HG03442 (cell line): Measurements from ENCODE around the gene DBT.
"Not testable (repeated sequence)": the region's sequence is repeated elsewhere in the genome, so short reads cannot be mapped to it uniquely, and the experiment has no call there.

Experiments
- ATAC-seq: cut with Tn5 transposase; IDR thresholded peaks from one replicate; pipeline ENCODE4 v1.9.1; 2021; ENCODE audit warnings: mild to moderate bottlenecking, moderate library complexity; ENCODE audit not compliant: unreplicated experiment

Gene DBT

GRCh38 chr1:100202703-100203102, 46.9 kb downstream of the DBT start:
- ATAC-seq, result not testable (repeated sequence)

GRCh38 chr1:100200060-100200459, 49.6 kb downstream of the DBT start:
- ATAC-seq, result not testable (repeated sequence)

GRCh38 chr1:100198596-100198995, 51.0 kb downstream of the DBT start:
- ATAC-seq, result no peak

GRCh38 chr1:100188617-100189016, 61.0 kb downstream of the DBT start:
- peak; percentile 57 for ATAC-seq

GRCh38 chr1:100187912-100188311, 61.7 kb downstream of the DBT start:
- ATAC-seq, result no peak

GRCh38 chr1:100184536-100184935, 65.1 kb downstream of the DBT start:
- ATAC-seq, result peak; percentile 75

- ATAC-seq, result no peak
Observed at GRCh38 chr1:100183370-100183769, 66.3 kb downstream of the DBT start.

- ATAC-seq, result no peak
Observed at GRCh38 chr1:100178091-100178490, 71.5 kb downstream of the DBT start, which contains the start of gene LRRC39. Gene LRRC39, minus strand, starts transcription at chr1:100178256. Its CDS starts 9,740 bp downstream, at chr1:100168516.

- no peak for ATAC-seq
Observed at GRCh38 chr1:100177295-100178041, 72.2 kb downstream of the DBT start.

GRCh38 chr1:100168051-100168450, 81.6 kb downstream of the DBT start:
- no peak for ATAC-seq

GRCh38 chr1:100164702-100165101, 84.9 kb downstream of the DBT start:
- ATAC-seq, result no peak

GRCh38 chr1:100164216-100164615, 85.4 kb downstream of the DBT start:
- no peak for ATAC-seq

GRCh38 chr1:100162881-100163280, 86.8 kb downstream of the DBT start:
- no peak for ATAC-seq

- ATAC-seq, result peak; percentile 89
Observed at GRCh38 chr1:100152271-100152670, 97.4 kb downstream of the DBT start.

GRCh38 chr1:100151679-100152078, 98.0 kb downstream of the DBT start:
- no peak for ATAC-seq

- ATAC-seq, result no peak
Observed at GRCh38 chr1:100147875-100148274, 101.8 kb downstream of the DBT start.

- ATAC-seq, result no peak
Observed at GRCh38 chr1:100146958-100147357, 102.7 kb downstream of the DBT start.

GRCh38 chr1:100145116-100145515, 104.5 kb downstream of the DBT start:
- ATAC-seq, result no peak

GRCh38 chr1:100142343-100142742, 107.3 kb downstream of the DBT start:
- ATAC-seq, result no peak

- ATAC-seq, result no peak
Observed at GRCh38 chr1:100141192-100141591, 108.4 kb downstream of the DBT start.

GRCh38 chr1:100137602-100138001, 112.0 kb downstream of the DBT start:
- ATAC-seq, result no peak
